HG02943 (cell line): ENCODE measurements around the gene NTRK2.

Source experiments
- ATAC-seq: cut with Tn5 transposase; IDR thresholded peaks from one replicate; pipeline ENCODE4 v1.9.1; 2021; ENCODE audit warnings: mild to moderate bottlenecking, low read depth, moderate library complexity; ENCODE audit not compliant: unreplicated experiment

The NTRK2 gene

GRCh38 chr9:84841931-84842330, 172.4 kb downstream of the NTRK2 start:
- no peak for ATAC-seq

DNA sequence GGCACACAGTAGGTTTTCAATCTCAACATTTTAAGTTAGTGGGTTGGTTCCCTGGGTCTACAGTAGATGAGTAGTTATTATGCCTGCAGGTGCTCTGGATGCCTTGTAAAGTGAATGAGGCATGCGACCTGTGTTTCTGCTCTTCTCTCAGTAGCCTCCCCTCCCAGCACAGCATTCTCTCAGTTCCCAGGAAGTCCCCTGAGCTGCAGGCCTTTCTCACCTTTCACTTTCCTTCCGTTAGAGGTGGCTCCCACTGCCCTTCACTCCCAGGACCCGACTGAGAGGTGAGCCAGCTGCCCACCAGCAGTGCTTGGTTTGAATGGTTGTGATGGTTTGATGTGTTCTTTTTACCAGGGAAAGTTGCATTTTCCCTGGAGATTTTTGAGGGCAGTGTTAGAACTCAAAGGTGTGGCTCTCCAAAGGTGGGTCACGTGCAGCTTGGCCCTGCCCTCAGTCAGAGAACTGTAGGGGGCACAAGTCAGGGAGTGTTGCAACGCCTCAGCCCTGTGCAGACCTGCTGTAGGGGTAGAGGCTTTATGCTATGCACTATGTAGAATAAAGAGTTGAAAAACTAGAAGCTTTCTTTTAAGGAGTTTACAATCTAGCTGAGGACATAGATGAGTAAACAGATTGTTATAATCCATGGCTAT, 173.8 kb downstream of the NTRK2 start:
- ATAC-seq, result no peak

- no peak for ATAC-seq
These were observed 176.7 kb downstream of the NTRK2 start for GRCh38 chr9:84845956-84846900.

DNA sequence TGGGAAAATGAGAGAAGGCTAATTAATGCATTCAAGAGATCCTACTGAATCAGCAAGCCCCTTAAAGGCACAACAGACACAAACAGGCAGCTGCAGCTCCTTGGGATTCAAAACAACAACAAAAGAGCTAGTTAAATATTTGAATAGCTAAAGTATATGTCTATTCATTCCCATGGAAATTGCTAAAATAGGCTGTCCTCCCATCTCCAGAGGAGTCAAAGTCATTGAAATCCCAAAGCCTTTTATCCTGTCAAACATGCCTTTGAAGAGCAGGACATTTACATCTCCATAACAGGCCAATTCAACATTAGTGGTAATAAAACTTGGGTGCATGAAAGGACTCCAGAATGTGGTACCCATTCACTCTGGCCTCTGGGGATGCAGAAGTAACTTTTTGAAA, 177.4 kb downstream of the NTRK2 start:
- ATAC-seq, result no peak

GRCh38 chr9:84849049-84849448, 179.5 kb downstream of the NTRK2 start:
- ATAC-seq, result no peak

DNA sequence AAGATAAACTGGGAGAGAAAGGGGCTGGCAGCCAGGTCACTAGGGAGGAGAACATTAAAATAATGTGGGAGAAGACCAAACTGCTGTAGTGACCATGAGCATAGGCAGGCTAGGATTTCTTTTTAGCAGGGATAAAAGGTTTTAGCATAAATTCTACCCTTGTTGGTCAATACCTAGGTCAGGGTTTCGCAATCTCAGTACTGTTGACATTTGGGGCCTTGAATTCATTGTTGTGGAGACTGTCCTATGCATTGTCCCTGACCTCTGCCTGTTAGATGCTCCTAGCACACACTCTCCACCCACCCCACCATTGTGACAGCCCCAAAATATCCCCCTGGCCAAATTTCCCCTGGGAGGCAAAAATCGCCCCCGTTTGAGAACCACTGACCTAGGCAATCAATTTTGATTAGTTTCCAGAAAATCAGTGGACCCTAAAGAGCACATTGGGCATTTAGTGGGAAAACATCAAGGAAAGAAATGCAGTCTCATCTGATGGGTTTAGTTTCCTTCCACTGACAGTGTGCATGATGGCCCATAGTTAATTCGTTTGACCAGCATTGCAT, 181.4 kb downstream of the NTRK2 start:
- no peak for ATAC-seq

- no peak for ATAC-seq
These were observed 182.5 kb downstream of the NTRK2 start for GRCh38 chr9:84851935-84852585.

DNA sequence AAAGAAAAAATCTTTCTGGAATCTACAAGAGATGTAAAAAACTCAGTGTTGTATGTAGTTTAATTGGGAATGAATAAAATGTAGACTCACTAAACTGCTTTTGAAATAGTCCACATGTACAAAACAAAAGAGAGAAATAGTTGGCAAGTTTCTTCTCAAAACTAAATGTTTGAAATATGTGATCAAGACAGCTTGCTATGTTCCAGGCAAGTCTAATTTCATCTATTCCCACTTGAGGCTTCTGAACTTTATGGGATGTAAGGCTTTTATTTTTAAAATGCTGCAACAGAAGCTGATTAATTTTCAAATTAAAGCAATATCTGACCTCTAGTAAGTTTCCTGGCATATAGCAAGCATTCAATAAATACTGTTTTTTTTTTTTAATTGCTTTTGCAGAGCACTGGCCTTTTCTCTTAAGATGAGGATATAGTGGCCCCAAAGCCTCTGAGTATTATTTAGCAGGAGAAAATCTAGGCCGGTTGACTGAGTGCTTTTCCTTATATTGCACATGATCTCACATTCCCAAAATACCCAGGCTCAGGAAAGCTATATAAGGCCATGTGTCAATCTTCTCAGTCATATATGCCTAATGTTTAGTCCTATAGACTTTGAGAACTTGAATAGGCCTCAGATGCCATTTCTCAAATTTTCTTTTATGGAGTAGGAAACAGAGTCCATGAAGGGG, 183.2 kb downstream of the NTRK2 start:
- ATAC-seq, result no peak

DNA sequence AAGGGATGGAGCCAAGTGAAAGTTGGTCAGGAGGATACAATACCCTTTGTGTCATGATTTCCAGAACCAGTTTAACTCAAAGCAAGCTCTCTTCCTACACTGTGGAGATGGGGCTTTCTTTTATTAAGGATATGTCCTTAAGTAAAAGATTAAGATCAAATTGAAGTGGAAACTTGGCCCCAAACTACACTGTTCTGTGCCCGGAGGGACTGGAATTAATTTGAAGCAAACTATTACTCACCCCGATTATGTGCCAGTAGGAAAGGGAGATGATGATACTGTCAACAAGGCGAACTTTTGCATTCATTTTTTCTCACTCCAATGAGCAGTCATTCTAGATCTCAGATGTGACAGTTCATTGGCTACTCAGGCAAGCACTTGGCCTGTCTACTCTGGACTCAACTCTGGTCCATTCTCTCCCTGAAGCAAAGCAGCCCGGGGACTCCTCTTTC, 186.7 kb downstream of the NTRK2 start:
- no peak for ATAC-seq

DNA sequence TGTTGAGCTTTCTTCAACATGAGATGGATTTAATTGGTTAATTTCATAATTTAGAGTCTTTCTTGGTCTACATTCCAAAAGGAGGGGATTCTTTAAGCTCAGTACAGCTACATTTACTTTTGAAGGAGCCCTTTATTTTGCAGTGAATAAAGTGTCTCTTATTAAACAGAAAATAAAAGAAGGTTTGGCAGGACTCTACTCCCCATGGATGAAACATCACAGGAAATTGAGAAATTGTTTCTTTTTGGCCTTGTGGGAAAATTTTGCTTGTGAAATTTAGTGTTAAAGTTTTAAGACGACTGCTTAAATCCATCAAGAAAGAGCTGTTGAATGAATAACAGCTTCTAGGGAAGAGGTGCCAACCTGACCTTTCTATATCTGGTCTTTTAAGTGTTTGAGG, 187.7 kb downstream of the NTRK2 start:
- no peak for ATAC-seq

DNA sequence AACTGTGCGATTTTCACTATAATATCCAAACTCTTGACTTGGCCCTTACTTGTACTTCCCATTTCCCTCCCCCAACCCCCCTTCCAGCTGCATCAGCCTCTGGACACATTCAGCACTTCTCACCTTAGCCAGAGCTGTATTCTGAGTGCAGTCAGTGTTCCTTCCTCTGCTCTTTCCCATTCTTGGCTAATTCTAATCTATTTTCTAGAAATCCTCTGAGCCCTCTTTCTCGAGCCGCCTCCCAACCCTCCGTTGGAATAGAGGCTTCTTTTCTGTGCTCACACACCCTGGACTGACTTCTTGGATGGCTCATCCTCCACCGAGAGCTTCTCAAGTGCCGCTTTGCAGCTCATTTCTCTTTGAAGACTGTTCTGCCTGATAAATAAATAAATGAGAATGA, 188.8 kb downstream of the NTRK2 start:
- ATAC-seq, result no peak

- ATAC-seq, result no peak
These were observed 191.0 kb downstream of the NTRK2 start for GRCh38 chr9:84860249-84861115.

DNA sequence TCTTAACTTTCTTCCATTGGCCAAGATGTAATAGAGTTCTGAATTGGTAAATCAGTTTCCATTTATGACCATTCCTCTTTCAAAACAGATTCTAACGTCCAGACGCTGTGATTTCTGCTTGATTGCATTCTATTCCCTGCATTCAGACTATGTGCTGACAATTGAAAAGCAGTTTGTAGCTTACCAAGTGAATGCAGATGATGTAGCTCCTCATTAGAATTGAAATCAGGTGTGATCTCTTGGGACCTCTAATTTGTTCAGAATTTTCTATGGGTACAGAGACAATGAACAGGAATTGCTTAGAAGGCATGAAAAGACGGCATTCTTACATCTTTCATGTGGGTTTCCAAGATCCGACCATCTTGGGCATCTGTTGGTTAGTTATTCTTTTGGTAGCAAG, 191.9 kb downstream of the NTRK2 start:
- ATAC-seq, result no peak

- no peak for ATAC-seq
These were observed 192.8 kb downstream of the NTRK2 start for GRCh38 chr9:84862308-84862707.

GRCh38 chr9:84862810-84863287, 193.3 kb downstream of the NTRK2 start:
- no peak for ATAC-seq

DNA sequence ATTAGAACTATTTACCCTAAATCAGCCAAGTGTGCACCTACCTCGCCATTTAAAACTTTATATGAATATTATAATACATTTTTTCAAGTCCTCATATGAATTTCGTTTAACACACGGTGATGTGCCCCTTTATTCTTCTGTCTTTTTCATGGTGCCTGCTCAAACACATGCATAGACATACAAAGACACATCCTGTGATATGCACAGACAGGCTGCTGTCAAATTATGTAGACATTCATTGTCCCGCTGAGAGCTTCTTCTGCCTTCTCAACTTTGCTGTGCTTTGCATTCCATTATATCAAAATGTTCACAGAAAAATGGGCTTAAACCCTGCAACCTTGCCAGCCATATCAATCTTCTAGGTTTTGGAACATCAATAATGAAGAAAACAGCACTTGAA, 193.8 kb downstream of the NTRK2 start:
- no peak for ATAC-seq

DNA sequence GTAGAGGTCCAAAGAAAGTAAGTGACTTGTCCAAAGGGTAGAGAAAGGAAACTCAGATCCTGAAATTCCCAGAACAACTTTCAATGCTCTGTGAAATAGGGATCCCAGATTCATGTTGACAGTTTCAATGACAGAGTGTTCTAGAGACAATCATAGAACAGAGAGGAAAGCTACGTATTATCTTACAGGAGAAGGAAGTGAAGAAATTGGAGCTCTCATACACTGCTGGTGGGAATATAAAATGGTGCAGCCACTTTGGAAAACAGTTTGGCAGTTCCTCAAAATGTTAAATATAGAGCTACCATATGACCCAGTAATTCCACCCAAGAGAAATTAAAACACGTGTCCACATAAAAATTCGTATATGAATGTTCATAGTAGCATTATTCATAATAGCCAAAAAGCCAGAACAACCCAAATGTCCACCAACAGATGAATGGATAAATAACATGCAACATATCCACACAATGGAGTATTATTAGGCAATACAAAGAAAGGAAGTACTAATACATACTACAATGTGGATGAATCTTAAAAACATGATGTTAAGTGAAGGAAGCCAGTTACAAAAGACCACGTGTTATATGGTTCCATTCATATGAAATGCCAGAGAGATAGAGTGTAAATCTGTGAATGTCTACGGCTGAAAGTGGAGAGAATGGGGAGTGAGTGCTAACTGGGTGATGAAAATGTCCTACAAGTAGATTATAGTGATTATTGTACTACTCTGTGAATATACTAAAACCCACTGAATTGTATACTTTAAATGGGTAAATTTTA, 197.1 kb downstream of the NTRK2 start:
- ATAC-seq, result no peak

DNA sequence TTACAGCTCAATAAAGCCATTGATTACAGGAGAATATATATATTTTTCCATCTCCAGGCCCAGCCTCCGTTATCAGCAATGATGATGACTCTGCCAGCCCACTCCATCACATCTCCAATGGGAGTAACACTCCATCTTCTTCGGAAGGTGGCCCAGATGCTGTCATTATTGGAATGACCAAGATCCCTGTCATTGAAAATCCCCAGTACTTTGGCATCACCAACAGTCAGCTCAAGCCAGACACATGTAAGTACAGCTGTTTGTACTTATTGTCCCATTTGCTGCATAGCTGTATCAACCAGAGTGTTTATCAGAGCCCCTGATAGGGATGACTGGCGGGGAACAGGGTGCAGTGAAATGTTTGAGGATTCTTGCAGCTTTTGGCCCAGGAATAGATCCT, 197.7 kb downstream of the NTRK2 start:
- ATAC-seq, result no peak

DNA sequence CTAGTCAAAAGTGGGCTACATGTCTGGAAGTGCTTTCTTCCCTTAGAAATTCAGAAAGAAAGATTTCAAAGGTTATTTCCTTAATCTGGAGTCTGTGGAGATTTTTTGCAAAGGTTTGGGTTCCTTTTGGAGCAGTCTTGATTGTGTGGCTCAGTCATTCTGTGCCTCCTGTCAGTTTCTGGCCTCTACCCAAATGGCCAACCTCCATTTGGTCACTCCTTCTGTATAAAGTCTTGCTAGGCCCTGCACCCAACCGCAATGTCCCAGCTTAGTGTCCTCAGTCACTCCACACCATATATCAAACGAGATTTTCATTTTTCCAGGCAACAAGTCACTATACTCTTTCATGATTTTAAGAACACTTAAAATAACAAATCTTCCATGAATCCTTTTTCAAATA, 199.6 kb downstream of the NTRK2 start:
- no peak for ATAC-seq
